Left colon (tissue), 2 donors: ENCODE results near the gene SDC4. TPM values are rescaled to one million over a fixed set of nuclear protein-coding genes. Genes with fewer than 3 reads are reported as not detected.

Source experiments
- ATAC-seq: fragments of 200-7000 bp; cut with Tn5 transposase; one replicate; pipeline ENCODE4 v1.9.1; 2020; ENCODE audit warnings: mild to moderate bottlenecking, moderate library complexity
- DNase-seq, 2 donors: peaks; one replicate each; pipeline ENCODE4 v3.0.0-alpha.2; 2020
- intact Hi-C, 2 donors: fragments of 100-400 bp; cut with DNase I in 1 of 2; cut with micrococcal nuclease in 1 of 2; formaldehyde crosslinking; loops; one replicate each; pipeline versions ENCODE4 v1.11.2 to v1.14.0; 2022; cut with DNase I, micrococcal nuclease
- total RNA-seq, 2 donors: library from RNA; stranded (reverse); fragmentation: NEBNext Ultra II Directional; extraction: Animal tissue kit (Norgen Biotek cat#: 25700); gene quantifications; one replicate each; pipeline ENCODE4 v1.2.1, GENCODE V29; 2021
- donor health status: DM: no; HTN: no; CAD: no.
- donor health status: DM: yes; HTN: yes; CAD: no.

The SDC4 gene
- total RNA-seq, 2 donors from 2014 or later: 85.4 to 144 TPM

DNA sequence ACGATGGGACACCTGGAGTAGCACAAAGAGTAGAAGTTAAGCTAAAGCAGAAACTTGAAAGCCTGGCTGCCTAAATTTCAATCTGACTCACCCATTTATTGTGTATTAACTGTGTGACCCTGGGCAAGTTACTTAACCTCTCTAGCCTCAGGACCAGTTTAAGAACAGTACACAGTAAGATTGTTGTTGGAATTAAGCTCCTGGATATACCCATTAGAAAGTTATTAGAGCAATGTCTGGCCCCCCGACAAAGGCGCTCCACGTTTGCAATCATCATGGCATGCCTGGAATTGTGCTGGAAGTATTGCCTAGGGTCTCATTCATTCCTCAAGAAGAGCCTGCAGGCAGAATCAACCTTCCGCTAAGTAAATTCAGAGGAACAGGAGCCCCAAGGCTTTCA lies 1.4 kb downstream of the SDC4 start:
- ATAC-seq (no peak), DNase-seq (no peak)
- intact Hi-C loops: no loop called here

DNA sequence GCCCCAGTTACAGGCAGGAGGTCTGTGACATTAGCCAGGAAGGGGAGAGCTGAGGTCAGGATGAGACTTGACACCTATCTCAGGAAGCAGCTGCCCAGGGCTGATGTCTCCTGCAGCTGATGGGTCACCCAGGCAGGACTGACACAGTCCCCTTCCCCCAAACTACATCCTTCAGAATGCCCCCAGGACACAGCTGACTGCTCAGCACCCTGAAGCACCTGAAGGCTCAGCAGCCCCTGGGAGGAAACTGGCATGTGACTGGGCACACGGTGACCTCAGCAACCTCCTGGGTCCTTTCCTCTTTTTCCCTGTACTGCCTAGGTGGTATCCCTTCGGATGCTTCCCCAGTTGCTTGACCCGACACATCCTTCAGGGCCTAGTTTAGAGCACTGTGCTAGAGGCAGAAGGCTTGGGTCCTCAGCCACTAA lies 1.9 kb downstream of the SDC4 start:
- ATAC-seq (no peak), DNase-seq (no peak)
- intact Hi-C loops: no loop called here

DNA sequence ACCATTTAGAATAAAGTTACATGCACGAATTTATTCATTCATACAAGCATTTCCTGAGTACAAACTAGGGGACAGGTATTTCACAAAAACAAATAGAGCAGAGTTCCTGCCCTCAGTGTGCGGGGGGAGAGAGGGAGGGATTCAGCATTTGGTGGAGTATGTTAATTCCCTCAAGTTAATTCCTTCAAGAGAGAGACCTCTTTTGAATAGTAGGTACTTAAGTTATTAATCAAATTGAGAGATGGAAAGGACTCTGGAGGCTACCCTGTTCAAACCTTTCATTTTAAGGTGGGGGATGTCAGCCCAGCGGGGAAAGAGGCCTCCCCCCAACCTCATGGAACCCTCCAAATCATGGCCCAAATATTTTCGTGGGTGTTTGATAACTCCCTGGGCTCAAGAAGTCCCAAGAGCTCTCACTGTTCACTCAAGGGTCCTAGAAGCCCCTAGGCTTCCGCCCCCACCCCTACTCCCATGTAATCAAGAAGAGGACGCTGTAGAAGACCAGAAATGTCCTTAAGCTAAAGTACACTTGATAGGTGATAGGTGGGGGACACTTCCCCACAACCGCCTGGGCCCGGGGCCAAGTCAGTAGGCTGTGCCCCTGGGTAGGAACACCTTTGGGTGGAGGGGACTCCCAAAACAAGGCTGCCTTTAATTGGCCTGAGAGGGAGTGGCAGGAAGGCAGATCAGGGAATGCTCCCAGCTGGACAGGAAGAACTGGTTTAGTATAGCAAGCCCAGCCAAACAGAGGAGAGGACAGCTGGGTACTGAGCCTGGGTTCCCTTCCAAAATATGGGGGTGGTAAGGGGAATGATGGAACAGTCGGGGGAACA lies 2.9 kb downstream of the SDC4 start:
- peak; percentile 35 for ATAC-seq
- intact Hi-C loops: no loop called here
- peak; percentile 76 to 84 for DNase-seq

DNA sequence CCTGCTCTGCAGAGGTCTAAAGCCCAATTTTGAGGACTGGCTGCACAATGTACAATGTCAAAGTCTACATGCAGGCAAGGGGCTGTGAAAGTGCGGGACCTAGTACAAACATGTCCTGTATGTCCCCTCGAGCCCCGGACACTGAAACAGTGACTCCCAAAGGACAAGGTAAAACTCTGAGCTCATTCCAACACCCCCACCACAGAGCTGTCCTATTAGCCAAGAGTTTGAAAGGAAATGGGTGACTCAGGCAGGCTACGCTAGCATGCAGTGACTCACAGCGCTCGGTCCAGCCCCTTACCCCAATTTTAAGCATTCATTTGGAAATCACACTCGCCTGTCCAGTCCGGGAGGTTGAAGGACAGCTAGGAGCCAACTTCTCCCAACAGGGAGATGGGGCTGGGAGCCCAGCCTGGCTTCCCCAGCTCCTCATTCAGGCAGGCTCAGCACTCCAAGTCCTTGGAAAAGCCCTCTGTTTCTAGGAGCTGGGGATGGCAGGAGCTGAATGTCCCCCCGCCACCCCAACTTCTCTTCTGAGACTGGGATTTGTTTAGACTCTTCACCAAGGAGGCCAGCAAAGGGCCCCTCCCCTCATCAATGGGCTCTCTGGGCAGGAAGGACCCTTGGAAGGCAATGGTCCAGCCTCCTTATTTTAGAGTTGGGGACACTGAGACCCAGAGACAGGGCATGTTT lies 3.9 kb downstream of the SDC4 start:
- DNase-seq (peak; percentile 41 to 64), ATAC-seq (peak; percentile 19)
- intact Hi-C loops: no loop called here

DNA sequence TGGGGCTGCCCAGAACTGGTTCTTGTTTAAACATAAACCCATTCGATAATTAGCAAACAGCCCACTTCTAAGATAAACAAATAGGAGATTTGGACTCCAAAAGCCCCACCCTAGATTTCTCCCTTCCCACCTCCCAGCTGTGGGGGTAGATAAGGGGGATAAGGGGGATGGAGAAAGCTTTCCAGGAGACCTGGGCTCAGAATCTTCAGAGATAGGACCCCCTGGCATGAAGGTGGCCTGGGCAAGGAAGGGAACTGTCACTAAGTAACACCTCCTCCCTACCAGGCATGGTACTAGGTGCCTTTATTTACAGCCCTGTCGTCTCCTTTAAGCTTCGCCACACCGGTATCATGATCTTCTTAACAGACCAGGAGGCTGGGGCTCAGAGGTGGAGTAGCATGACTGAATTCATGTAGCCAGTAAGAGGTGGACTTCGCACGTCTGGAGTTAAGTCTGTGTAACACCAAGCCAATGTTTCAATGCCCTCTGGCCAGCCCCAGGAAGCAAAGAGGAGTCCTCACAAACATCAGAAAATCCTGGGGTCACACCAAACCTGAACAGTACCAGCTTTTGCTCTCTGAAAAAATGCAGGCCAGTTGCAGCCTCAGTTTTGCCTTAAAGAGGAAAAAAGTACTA lies 4.6 kb downstream of the SDC4 start:
- ATAC-seq: peak; percentile 49
- intact Hi-C loops: no loop called here
- peak; percentile 68 to 82 for DNase-seq

DNA sequence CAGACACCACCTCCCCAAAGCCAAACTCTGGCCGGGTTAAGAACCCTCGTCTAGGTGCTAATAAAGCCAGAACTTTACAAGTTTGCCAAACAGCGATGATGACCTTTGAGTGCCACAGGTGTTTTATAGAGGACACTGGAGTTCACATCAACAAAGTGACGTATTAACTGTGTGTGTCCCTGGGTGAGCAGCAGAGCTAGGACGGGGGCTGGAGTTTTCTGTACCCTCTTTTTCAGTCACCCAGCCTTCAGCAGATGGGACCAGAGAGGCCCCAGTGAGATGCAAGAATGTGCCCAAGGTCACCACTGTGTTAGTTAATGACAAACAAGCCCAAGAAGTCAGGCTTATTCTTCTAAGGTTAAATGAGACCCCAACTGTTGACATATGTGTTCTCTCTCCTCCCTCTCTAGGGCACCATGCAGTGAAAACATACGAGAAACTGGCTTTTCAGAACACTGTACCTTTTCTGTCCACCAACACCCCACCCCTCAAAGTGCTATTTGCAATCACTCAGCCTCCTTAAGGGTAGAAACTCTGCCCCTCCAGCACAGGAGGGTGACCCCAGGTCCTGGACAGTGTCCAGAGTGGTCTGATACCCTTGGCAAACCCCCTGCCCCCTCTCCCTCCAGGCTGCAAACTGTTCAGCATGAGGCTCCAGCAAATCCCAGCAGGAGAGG lies 5.2 kb downstream of the SDC4 start:
- DNase-seq: peak; percentile 52 to 68
- intact Hi-C loops: no loop called here
- ATAC-seq: peak; percentile 53

DNA sequence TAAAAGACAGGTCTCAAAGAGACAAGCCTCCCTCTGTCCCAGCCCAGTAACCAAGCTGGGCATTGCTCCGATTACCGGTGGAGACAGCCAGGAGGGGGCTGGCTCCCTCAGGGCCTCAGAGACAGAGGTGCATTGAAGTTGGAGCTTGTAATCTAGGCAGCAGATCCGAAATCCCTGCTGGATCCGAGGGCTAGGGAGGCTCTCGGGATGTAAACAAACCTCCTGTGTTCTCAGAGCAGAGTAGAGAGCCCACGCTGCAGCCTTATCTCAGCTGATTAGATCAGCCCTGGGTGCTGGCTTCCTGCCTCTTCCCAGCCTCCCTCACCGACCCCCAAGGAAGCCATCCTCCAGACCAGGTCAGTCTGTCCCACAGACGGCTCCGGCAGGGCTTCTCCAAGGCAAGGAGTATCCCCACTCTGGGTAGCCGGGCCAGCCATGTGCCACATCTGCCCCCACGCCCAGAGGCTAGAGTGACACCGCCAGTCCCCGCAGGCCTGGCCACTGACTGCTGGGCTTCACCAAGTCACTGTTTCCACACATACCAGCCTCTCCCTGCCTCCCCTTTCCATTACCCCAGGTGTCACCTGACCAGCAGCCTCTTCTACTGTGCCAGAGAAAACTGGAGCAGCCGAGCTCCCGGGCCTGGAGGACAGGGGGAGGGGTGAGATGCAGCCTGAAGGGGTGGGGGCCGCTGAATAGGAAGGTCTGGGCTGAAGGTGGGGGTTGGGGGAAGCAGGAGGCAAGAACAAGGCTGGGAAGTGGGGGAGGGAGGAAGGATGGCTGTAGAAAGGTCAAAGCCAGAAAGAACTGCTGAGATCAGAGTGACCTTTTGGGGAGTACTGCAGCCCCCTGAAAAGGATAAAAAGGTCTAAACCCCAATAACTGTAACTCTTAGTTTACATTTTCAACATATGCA lies 6.0 kb downstream of the SDC4 start:
- intact Hi-C loops: no loop called here
- ATAC-seq (peak; percentile 17), DNase-seq (peak; percentile 56 to 76)

DNA sequence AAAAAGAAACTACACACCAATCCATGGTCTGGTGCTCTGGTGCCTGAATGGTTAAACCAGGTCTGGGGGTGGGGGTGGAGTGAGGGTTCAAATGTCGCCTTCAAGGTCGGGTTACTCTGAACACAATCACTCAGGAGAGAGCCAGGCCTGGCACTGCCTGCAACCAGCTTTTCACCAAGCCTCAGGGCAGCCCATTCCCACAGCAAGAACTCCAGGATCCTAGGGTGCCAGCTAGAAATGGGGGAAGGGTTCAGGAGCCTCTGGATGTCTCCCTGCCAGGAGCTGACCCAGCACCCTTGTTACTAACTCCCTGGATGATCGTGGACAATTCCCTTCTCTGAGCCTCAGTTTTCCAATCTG lies 6.7 kb downstream of the SDC4 start:
- DNase-seq (peak in 1 of 2 donors; percentile 26), ATAC-seq (no peak)
- intact Hi-C loops: no loop called here

DNA sequence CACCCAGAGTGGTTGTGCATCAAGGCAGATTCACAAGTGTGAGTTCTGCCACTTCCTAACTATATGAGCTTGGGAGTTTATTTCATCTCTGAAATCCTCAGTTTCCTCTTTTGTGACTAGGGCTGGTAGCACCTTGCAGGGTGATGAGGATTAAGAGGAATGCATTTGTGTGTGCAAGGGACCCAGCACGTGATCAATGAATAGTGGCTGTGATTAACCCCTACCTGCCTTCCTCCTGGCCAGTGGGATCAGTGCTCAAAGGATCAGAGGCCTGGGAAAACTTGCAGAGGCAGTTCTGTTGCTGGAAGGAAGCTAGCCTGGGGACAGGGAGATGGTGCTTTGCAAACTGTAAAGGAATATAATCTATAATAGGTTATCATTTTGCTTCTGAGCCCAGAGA lies 7.3 kb downstream of the SDC4 start:
- intact Hi-C loops: no loop called here
- no peak for ATAC-seq
- DNase-seq: peak in 1 of 2 donors; percentile 22

DNA sequence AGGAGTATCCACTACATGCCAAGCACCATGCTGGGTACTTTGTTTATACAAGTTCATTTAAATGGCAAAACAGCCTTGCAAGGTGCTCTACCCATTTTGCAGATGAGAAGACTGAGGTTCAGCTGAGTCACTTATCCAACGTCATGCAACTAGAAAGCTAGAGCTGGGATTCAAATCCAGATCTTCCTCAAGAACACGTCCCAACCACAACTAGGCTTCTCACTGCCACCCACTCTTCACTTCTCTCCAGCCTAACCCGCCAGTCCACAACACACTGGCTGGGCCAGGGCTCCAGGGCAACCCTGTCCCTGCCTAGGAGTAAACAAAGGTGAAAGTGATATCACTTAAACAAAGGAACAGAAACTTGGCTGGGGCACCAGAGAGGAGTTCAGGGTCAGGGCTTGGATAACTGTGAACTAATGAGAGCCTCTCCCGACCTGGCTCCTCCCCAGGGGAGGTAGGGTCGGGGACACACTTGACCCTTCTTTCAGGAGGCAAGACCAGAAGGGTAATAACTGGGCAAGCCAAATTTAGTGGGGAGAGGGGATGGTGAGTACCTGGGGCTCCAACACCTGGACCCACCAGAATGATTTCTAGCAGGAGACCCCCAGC lies 7.9 kb downstream of the SDC4 start:
- intact Hi-C loops: no loop called here
- no peak for ATAC-seq
- DNase-seq: peak in 1 of 2 donors; percentile 29

DNA sequence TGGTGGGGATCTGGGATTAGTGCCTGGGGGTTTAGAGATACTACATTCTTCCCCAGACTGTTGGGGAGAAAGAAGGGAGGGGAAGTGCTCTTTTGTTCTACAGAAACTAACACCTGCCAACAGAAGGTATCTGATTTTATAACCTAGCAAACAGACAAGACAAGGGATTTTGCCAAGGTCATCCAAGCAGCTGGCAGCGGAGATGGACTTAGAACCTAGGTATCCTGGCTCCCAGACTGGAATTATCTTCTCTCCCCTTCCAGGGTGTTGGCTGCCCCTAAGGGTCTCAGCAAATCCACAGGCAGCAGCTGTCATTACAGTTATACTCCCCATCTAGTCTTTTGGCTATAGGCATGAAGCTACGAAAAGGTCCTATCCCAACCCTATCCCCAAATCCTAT lies 8.4 kb downstream of the SDC4 start:
- intact Hi-C loops: no loop called here
- DNase-seq (peak in 1 of 2 donors; percentile 24), ATAC-seq (no peak)

DNA sequence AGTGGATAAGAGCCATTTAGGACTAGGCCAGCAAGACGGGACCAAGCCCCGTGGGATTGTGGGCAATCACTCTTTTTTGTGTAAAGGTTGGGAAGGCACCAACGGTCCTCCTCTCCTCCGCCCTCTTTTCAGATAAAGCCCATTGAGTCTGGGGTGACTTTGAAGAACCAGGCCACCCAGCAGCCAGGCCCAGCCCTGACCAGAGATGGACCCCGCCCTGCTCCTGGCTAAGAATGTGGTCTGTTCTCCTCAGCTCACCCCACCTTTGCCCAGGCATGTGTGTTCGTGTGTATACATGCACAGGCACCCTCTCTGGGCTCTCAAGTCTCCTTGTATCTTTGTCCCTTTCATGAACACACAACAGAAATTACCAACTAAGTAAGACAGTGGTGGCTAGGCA lies 9.1 kb downstream of the SDC4 start:
- peak; percentile 55 to 64 for DNase-seq
- ATAC-seq: no peak

DNA sequence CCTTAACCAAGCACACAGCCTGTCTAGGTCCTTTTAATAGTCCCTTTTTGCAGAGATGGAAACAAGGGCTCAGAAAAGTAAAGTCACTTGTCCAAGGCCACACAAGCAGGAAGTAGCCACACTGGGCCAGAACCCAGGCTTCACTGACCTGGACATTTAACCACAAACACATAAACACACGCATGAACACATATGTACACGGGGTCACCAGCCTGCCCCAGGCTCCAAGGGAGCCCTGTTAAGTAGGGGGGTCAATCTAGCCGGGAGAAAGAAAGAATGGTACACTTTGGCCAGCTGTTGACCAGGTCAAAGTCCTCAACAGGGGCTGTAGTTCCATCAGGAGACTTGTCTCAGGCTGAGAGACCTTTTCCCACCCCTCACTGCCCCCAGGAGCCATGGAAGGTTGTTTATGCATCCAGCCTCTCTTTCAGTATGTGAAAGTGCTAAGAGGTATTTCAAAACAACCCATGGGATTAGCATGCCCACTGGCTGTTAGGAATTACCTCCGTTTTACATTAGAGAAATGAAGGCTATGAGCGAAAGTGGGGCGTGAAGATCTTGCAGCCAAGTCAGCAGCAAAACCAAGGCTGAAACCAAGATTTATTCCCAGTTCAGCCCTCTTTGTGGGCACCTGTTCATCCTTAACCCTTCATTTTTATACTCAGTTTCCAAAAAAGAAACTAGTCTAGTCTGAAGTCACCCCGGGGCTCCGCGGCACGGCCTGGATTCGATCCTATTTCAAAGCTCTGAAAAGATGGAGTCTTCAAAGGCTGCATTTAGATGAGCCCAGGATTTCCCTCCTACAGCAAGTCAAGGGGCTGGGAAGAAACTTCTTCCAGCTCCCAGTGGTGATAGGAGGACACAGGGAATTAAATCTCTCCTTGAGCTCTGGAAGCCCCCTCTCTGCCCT lies 9.8 kb downstream of the SDC4 start:
- ATAC-seq: no peak
- DNase-seq: peak in 1 of 2 donors; percentile 23
- intact Hi-C loops: no loop called here

More for the DNA sequence above, 9.1 kb downstream of the SDC4 start:
- intact Hi-C loops: no loop called here

DNA sequence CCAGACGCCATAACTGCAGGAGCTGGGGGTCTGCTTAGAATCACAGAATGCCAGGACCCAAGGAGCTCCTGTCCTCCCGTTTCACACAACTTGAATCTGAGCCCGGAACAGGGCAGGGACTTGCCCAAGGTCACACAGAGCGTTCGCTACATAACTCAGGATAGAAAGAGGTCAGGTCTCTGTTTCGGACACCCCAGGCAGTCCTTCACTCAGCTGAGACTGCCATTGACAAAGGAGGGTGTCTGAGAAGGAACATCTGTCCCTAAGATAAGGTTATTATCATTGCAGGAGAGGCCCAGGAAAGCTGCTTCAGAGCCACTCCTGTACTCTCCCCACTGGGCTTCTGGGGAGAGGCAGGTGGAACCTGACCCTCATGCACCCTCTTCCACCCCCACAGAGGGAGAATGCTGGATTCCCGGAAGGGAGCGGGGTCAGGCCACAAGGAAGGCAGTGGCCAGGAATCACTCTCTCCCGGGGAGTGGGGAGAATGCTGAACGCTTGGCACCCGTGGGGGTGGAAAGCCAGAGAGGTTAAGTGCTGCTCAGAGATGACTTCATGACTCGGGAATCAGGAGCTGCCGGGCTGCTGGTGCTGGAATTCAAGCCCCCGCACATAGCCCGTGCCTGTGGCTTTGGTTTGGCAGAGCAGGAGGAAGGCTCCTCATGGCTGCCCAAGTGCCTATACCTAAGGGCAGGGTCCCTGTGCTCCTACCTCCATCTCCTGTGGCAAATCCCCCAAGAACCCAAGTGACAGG lies 10.7 kb downstream of the SDC4 start:
- peak; percentile 46 to 57 for DNase-seq
- intact Hi-C loops: no loop called here
- peak; percentile 50 for ATAC-seq

DNA sequence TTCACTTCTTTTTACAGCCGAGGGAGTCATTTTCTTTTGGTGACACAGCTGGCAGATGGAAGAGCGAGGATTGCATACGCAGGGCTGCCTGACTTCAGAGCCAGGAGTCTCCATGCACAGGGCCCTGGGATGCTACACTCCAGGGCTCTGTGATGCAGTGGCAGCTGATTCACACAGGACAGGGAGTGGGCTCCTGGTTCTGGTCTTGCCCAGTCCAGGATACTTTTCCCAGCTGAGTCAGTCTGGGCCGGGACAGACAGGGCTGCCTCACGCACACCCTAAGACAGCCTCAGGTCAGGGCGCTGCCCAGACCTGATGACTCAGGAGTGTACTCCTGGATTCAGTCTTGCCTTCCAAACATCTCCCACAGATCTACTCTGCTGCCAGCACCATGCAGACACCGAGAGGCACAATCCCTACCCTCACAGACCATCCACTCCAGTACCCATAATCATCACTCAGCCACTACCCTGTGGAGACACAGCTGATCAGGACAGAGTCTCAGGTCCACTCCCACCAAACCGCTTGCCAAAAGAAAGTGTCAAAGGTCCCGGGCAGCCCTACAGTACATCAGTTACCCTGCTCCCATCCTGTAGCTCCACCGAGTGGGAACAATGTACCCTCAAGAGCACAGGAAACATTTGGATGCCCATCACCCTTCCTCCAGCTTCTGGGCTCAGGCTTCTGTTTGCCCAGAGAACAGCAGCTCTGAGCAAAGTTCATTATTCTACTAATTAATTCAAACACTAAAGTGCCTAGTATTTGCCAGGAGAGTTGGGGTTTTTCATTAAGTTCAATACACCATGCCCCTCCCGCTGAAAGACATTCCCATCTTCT lies 11.5 kb downstream of the SDC4 start:
- intact Hi-C loops: no loop called here
- DNase-seq (peak; percentile 43 to 78), ATAC-seq (peak; percentile 67)
